ENCODE data around the gene PPP2R1A.
"Not testable (repeated sequence)": the region's sequence is repeated elsewhere in the genome, so short reads cannot be mapped to it uniquely, and the experiment has no call there.

Gene PPP2R1A

GRCh38 chr19:52200755-52201391 is 11.0 kb downstream of the PPP2R1A start:
- not testable (repeated sequence) for DNase-seq

GRCh38 chr19:52206481-52206880 is 16.6 kb downstream of the PPP2R1A start:
- no peak for DNase-seq

DNA sequence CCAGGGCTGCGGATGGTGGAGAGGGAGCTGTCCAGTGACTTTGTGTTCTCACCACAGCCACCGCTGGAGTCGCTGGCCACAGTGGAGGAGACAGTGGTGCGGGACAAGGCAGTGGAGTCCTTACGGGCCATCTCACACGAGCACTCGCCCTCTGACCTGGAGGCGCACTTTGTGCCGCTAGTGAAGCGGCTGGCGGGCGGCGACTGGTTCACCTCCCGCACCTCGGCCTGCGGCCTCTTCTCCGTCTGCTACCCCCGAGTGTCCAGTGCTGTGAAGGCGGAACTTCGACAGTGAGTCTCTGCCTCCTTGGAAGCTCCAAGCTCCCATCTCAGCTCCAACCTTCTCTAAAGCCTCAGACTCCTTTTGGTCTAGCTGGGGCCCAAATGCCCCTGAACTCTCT is 21.4 kb downstream of the PPP2R1A start:
- no peak for DNase-seq

DNA sequence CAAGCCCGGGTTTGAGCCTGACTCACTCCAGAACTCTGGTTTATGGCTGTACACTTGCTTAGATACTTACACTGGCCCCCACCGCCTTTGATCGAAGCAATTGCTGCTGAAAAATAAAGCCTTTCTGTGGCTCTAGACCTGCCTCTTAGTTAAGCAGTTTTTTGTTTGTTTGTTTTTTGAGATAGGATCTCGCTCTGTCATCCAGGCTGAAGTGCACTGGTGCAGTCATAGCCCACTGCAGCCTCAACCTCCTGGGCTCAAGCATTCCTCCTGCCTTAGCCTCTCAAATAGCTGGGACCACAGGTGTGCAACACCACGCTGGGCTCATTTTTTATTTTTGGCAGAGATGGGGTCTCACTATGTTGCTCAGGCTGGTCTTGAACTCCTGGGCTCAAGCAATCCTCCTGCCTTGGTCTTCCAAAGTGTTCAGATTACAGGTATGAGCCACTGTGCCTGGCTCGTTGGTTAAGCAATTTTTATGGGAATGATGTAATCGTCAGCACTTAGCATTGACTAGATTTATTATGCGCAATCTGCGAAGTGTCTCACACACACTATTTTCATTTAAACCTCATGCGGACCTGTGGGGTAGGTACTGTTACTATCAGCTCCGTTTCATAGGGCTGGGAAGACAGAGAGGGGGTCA is 22.2 kb downstream of the PPP2R1A start:
- no peak for DNase-seq

- DNase-seq, result no peak
Observed at GRCh38 chr19:52212572-52213255, 22.9 kb downstream of the PPP2R1A start.

GRCh38 chr19:52214241-52214640 is 24.4 kb downstream of the PPP2R1A start:
- no peak for DNase-seq

DNA sequence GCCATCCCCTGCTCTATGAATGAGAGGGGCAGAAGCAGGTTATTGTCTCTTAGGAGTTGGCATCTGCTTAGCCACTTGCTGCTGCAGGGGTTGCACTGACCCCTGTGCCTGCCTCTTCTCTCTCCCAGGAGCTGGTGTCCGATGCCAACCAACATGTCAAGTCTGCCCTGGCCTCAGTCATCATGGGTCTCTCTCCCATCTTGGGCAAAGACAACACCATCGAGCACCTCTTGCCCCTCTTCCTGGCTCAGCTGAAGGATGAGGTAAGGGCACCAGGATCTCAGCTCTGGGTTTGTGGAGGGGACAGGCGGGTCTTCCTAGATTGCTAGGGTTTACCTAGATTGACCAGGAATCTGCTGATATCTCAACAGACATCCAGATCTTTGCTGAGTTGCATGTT is 26.5 kb downstream of the PPP2R1A start:
- no peak for DNase-seq

DNA sequence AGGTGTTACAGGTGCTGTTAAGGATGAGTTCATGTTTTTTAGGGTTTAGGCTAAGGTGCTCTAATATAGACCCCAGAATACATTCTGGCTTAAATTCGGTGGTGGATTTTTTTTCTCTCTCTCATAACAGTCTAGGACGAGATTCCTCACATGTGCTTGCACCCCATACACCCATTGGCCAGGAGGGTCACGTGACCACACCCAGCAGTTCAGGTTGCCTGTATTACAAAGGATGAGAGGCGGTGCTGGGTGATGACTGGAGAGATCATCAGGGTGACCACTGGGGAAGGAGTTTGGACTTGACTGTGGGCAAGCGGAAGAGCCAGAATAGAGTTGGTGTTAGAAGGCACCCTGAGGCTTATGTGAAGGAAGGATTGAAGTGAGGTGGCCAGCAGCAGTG is 27.7 kb downstream of the PPP2R1A start:
- no peak for DNase-seq

- DNase-seq, result no peak
Observed at GRCh38 chr19:52219611-52220010, 29.8 kb downstream of the PPP2R1A start.

- DNase-seq, result no peak
Observed at GRCh38 chr19:52221031-52221430, 31.2 kb downstream of the PPP2R1A start.

- DNase-seq, result no peak
Observed at GRCh38 chr19:52221831-52222375, 32.1 kb downstream of the PPP2R1A start.

DNA sequence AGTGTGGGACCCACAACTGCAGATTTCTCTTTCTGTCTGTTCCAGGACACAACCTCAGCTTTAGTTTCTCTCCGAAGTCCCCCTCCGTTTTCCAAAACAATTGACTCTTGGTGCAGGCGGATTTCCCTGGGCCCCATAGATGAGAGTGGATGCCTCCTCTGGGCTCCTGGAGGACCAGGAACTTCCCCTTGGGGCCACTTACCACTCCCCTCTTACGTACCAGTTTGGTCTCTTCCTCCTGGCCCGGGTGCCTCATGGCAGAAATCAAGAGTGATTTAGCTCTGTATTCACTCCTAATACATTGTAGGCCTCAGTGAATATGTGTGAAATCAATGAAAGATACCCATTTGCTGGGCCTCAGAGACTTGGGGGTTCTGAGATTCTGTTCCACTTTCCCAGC is 34.4 kb downstream of the PPP2R1A start:
- no peak for DNase-seq

DNA sequence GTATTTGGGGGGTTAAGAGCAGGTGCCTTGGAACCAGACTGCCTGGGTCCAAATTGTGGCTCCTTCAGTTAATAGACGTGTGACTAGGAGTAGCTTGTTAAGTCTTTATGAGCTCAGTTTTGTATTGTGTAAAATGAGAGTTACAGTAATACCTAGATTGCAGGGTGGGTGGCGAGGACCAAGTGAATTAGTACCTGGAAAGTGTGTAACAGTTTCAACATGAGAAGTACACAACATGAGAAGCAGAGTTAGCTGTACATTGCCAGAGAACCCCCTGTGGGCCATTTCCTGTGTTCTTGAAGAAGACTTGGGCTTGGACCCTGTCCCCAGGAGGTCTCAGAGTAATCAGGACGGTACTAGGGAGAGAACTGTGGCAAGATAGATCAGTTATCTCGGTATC is 36.8 kb downstream of the PPP2R1A start:
- DNase-seq, result no peak

DNA sequence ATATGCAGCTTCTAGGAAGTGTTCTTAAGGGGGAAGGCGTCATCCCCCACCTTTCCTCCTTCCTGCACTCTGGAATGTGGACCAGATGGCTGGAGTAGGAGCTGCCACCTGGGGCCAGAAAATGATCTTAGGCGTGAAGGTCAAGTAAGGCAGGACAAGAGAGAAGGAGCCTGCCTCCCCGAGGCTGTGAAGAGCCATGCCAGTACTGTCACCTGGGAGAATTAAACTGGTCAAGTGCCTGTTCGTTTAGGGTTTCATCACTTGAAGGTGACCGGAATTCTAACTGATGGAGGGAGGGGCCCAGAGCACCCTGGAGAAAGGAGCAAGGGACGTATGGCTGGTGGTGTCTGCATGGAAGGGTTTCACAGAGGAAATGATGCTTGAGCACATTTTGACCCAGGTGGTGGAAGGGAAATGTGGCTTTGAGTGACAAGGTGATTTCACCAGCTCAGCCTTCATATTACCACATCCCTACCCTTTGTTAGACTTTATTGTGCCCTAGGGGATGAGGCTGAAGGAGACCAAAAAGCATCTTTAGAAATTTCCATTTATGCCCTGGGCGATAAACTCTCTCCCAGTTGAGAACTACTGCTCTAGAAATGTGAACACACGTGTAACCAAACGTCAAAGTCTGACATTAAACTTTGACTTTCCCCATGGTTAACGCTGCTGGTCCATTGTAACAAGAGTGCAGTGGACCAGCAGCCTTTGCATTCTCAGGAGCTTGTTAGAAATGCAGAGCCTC is 37.5 kb downstream of the PPP2R1A start:
- no peak for DNase-seq

- DNase-seq, result no peak
Observed at GRCh38 chr19:52227980-52228379, 38.1 kb downstream of the PPP2R1A start.

GRCh38 chr19:52229524-52229923 is 39.7 kb downstream of the PPP2R1A start:
- no peak for DNase-seq

DNA sequence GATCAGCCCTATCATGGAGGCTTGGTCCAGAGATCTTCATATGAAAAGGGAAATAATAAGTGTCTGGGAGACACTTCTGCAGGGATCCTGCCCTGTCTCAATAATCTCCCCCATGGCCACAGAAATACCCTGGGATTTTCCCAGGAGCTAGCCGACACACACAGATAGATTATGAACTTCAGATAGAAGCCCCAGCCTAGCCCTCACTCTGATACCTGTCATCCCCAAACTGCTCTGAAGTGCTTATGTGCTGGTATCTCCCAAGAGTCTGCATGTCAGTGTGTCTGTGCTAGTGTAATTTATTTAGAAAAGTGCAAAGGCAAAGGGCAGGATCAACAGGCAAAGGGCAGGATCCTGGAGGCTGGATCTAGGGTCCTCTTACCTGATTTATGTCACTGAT is 40.8 kb downstream of the PPP2R1A start:
- DNase-seq, result no peak

DNA sequence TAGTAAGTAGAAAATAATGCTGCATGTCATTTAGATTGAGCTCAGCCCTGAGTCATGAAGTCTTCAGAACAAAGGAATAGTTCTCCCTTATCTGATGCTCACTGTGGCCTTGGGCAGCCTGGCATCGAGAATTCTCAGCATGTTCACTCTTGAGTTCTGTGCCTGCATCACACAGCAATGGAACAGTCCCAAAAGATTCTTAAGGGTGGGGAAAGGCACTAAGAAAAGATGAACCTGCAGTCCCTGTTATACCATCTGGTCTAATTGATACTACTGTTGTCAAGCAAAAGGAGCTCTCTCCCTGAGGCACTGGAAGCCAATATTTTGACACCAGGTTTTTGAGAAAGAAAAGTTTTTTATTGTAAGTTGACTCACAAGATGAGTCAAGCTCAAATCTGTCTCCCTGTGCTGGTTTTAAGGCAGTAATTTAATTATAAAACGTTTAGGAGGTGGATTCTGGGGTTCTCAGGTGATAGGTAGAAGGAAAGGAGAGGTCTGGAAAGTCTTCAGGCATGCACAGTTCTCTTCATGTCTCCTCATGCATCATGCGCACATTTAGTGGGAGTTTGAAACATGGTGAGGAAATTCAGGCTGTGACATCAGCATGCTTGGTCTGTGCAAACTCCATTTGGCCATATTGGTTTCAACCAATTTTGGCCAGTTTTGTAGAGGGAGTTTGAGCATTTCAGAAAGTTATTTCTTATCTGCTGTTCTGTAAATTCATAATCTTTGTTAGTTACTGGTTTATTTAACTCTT is 41.5 kb downstream of the PPP2R1A start:
- DNase-seq, result no peak

GRCh38 chr19:52234406-52234805 is 44.6 kb downstream of the PPP2R1A start:
- DNase-seq, result no peak

DNA sequence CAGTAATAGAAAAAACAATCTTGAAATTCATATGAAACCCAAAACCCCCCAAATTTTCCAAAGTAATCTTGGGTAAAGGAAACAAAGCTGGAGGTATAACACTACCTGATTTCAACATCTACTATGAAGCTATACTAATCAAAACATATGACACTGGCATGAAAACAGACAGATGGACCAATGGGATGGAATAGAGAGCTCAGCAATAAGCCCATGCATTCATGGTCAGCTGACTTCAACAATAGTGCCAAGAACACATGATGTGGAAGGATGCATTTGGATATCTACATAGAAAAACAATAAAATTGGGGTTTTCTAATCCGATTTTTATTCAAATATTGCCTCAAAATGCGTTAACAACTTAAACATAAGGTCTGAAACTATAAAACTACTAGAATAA is 47.3 kb downstream of the PPP2R1A start:
- no peak for DNase-seq

GRCh38 chr19:52237771-52238400 is 48.0 kb downstream of the PPP2R1A start:
- peak; percentile 44 to 49 for DNase-seq

- no peak for DNase-seq
Observed at GRCh38 chr19:52244021-52244420, 54.2 kb downstream of the PPP2R1A start.

Measured in activated CD4-positive, alpha-beta T cell treated with anti-CD3 and anti-CD28 coated beads, Interleukin-2, amount 50 U/mL, for 4 hours (primary cell).